Effector CD4-positive, alpha-beta T cell (primary cell): Measurements from ENCODE around the gene STARD10.
"Not testable (repeated sequence)": the region's sequence is repeated elsewhere in the genome, so short reads cannot be mapped to it uniquely, and the experiment has no call there.

Experiments used
- DNase-seq: peaks from one replicate; pipeline ENCODE4 v3.0.0-alpha.2; 2020

STARD10 gene

DNA sequence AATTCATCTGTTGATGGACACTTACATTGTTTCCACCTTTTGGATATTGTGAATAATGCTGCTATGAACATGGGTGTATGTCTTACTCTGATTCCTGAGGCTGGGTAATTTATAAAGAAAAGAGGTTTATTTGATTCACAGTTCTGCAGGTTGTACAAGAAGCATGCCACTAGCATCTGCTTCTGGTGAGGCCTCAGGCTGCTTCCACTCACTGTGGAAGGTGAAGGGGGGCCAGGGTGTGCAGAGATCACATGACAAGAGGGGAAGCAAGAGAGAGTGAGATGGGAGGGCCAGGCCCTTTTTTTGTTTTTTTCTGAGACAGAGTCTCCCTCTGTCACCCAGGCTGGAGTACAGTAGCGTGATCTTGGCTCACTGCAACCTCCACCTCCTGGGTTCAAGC, 12.5 kb upstream of the STARD10 start:
- not testable (repeated sequence) for DNase-seq

GRCh38 chr11:72805216-72805615, 11.4 kb upstream of the STARD10 start:
- DNase-seq: no peak

GRCh38 chr11:72802822-72803221, 9.0 kb upstream of the STARD10 start:
- no peak for DNase-seq

- no peak for DNase-seq
Observed at GRCh38 chr11:72799441-72799840, 5.6 kb upstream of the STARD10 start.

GRCh38 chr11:72798361-72798760, 4.5 kb upstream of the STARD10 start:
- DNase-seq: no peak

DNA sequence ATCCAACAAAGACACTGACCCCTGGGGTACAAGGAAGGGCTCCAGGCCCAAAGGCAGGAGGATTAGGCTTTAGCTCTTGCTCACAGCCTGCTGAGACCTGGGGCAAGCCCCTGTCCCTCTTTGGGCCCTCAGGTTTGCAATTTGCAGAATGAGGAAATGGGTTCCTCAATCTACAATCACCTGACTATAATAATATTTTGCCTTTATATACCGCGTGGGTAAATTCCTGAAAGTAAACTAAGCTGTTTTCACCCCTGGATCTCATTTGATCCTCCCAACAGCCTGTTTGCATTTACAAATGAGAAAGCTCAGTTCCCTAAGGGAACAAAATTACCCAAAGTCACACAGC, 797 bp downstream of the STARD10 start:
- no peak for DNase-seq

GRCh38 chr11:72792437-72793021, 1.3 kb downstream of the STARD10 start:
- DNase-seq: no peak

DNA sequence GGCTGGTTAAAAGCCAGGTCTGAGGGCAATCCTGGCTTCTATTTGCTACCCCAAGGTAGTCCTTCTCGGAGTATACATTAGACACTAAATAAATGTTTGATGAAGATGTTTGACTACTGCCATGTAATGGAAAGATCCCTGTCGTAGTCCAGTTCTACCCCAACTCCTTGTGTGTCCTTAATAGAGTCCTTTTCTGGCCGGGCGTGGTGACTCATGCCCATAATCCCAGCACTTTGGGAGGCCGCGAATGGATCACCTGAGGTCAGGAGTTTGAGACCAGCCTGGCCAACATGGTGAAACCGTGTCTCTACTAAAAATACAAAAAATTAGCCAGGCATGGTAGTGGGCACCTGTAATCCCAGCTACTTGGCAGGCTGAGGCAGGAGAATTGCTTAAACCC, 2.6 kb downstream of the STARD10 start:
- DNase-seq: not testable (repeated sequence)

DNA sequence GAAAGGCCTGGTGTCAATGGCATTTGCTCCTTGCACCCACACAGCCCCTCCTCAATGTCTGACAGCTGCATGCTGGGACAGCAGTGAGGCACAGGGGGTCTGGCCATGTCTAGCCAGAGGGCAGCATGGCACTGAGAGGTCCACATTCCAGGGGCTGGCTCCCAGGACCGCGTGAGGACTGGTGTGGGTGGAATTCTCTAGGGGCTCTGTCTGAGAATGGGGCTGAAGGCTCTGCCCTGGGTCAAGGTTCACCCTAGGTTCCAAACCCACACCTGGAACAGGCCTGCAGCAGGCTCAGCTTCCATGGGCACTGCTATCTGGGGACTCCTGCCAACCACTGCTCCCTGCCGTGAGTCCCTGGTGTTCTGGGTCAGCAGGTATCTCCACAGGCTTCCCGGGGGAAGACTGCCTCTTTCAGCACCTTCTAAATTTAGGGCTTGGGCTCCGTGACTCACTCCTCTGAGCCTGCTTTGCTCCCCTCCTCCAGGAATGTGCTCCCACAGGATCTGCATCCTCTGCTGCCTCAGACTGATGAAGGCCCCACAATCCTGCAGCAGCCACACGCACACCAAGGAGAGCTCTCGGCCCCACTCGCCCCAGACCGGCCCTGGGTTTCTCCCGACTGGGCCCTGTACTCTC, 4.2 kb downstream of the STARD10 start:
- DNase-seq: no peak

- no peak for DNase-seq
Observed at GRCh38 chr11:72788241-72788640, 5.6 kb downstream of the STARD10 start.

- DNase-seq: no peak
Observed at GRCh38 chr11:72787216-72788104, 6.4 kb downstream of the STARD10 start.

- DNase-seq: no peak
Observed at GRCh38 chr11:72786305-72787215, 7.3 kb downstream of the STARD10 start.

DNA sequence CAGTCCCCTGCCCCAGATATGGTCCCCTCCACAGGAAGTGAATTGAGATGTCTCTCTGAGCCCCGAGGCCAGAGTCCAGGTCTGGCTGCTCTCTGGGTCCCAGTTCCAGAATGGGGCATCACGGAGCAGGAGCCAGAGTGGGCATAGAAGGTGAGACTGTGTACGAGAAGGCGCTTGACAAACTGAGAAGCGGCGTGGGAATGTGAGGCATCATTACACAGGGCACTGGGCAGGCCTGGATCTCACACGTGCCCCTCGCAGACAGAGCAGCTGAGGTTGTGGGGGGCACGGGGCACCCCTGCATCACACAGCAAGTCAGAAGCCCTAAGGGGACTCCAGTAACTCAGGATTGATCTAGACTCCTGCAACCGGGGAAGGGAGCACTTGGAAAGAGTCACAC, 9.2 kb downstream of the STARD10 start:
- DNase-seq: no peak

DNA sequence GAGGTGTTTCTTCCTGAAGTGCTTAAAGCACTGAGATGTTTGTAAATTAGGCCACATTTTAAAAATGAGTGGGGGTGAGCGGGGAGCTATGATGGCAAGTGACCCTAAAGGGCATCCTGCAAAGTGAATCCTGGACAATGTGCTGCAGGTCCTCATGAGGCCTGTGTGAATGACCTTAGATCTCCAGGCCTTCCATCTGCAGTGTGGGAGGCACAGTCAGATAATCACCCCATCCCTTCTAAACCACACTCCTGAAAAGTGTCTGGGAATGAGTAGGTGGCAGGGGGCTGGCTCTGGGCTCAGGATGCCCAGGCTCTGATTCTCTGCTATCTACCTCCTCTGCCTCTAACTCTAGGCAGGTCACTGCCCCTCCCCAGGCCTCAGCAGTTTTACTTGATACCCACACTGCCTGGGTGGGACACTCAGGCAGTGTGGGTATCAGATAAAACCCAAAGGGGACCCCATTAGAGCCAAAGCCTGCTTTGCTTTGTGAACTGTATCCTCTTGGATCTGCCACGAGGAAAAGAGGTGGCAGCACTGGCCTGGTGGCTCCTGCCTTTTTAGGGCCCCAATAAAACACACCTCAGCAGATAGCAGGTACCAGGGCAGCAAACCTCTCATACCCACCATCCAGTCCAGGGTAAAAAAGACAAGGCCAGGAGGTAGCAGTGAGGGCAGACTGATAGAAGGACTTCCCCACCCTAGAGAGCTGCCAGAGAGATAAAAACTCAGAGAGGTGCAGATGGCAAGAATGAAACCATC, 10.5 kb downstream of the STARD10 start:
- DNase-seq: no peak

- DNase-seq: no peak
Observed at GRCh38 chr11:72782081-72782920, 11.5 kb downstream of the STARD10 start.

DNA sequence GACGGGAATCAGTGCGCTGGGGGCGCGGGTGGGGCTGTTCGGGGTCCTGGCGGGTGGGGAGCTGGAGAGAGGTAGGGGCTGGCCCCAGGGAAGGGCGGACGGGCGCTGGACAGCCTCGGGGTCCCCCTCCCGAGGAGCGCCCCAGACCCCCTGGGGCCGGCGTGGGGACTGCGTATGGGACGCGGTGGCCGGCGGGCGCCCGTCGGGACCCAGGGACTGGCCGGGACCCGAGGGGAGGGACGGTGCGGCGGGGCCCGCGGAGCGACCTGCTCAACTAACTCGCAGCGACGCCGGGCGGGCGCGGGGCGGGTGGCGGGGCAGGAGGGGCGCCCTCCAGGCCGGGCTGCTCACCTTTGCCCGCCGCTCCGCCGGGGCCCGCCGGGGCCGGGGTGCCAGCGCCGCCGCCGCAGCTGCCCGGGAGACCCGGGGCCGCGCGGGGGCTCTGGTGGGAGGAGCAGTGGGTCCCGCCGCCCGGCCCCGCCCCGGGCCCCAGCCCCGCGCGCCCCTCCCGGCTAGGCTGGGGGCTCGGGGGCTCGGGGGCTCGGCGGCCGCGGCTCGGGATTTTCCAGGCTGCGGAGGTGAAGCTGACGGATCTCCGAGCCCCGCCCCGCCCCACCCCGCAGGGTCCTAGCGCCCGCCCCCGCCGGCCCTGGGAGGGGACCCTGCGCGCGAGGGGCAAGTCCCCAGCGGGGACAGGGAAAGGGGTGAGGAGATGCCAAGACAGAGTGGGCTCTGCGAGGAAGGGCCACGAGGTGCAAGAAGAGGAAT, 12.3 kb downstream of the STARD10 start:
- peak; percentile 54 for DNase-seq

DNA sequence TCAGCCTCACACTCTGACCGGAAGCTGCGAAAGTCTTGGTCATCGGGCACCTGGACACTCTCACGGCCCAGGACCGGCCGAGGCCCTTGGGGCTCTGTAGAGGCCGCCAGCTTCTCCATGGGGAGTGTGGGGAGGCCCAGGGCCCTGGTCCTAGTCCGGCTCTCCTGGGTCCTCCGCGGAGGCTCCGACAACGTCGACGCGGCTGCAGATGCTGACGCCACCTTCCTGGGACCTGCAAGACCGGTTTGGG, 12.9 kb downstream of the STARD10 start:
- DNase-seq: no peak

DNA sequence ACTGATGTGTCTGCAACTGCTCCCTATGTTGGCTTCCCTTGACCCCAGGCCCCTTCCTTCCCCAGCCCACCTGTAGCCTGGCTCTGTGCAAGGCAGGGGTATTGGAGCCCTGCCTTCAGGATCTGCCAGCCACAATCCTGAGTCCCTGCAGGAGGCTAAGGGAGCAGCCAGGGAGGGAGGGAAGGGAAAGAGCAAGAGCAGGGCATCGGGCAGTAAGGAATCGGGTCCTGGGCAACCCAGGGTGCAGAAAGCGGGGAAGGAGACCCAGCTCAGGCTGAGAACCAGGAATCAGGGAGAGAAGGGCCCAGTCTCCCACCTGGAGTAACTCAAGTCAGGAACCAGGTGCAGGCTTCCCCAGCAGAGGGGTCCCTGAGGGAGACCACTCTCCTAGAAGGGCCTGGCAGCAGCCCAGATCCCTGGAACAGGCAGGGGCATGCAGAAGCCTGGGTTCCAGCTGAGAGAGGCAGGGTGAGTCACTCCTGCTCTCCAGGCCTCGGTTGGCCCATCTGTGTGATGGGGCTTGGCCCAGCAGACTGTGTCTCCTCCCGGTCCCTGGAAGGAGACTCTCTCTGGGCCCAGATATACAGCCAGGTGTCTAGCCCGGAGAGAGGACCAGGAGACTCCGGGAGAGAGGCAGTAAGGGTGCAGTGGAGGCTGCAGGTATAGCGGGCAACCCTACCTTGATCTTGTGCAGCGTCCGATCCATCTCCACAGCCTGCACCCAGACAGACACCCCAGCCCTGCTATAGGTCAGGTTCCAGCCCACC, 13.4 kb downstream of the STARD10 start:
- DNase-seq: no peak

- no peak for DNase-seq
Observed at GRCh38 chr11:72779495-72780128, 14.2 kb downstream of the STARD10 start.
